Testis (tissue), 3 donors: ENCODE results near the gene GPR158. TPM values are rescaled to one million over a fixed set of nuclear protein-coding genes. Genes with fewer than 3 reads are reported as not detected.

Source experiments
- DNase-seq: peaks from one replicate; pipeline ENCODE4 v3.0.0-alpha.2; 2019
- H3K27ac ChIP-seq, 2 donors: fragments of 200-600 bp; sonication (generic); one replicate each; pipeline ENCODE4 v1.5.1; 2019
- H3K27me3 ChIP-seq: fragments of 200-600 bp; sonication (generic); one replicate; pipeline ENCODE4 v1.5.1; 2019
- H3K36me3 ChIP-seq: fragments of 200-600 bp; sonication (generic); one replicate; pipeline ENCODE4 v1.5.1; 2017; ENCODE audit warnings: low read depth; ENCODE audit errors: missing control alignments
- H3K4me1 ChIP-seq: fragments of 200-600 bp; sonication (generic); one replicate; pipeline ENCODE4 v1.5.1; 2019
- H3K4me3 ChIP-seq, 2 donors: fragments of 200-600 bp; sonication (generic); one replicate each; pipeline ENCODE4 v1.5.1; 2017 to 2019
- H3K9me3 ChIP-seq: fragments of 200-600 bp; sonication (generic); one replicate; pipeline ENCODE4 v1.5.1; 2017
- POLR2A ChIP-seq: fragments of 450-650 bp; IDR thresholded peaks from one replicate; pipeline ENCODE4 v1.6.1; 2017; ENCODE audit warnings: antibody characterized with exemption, mild to moderate bottlenecking, moderate library complexity
- WGBS, 2 donors: methylation state at CpG; one replicate each; pipeline ENCODE4 v1.1.5; 2018; 5-methylcytosine and 5-hydroxymethylcytosine counted together
- intact Hi-C: fragments of 100-400 bp; cut with DNase I; formaldehyde crosslinking; loops from one replicate; pipeline ENCODE4 v1.15.1; 2023; ENCODE audit warnings: low total_unique reads
- polyA plus RNA-seq: library from polyadenylated mRNA; stranded (reverse); fragments of 350-450 nt; fragmentation: Illumina TruSeq; extraction: RNeasy Lipid Tissue Mini Kit (QIAGEN cat#74804); gene quantifications from one replicate; pipeline ENCODE4 v1.2.3, GENCODE V29; 2014; ENCODE audit warnings: low read depth, low replicate concordance; ENCODE audit not compliant: insufficient read depth
- total RNA-seq, 2 donors: library from RNA; depleted of rRNA; stranded (reverse); fragments of >200 nt; gene quantifications; one replicate each; pipeline ENCODE4 v1.2.3, GENCODE V29; 2016
- TF ChIP-seq, protein P1 (sequence below), 3 experiments: fragments of 450-650 bp in 2 of 3; fragments of 200-600 bp in 1 of 3; sonication (generic) in 1 of 3; IDR thresholded peaks; one replicate each; pipeline ENCODE4 v1.5.1; 2016 to 2019; ENCODE audit warnings: antibody characterized with exemption in 3 of 3, mild to moderate bottlenecking in 2 of 3, moderate library complexity in 1 of 3

The GPR158 gene
- total and polyA plus RNA-seq, 3 donors from 2014 or later = 1.9 to 2.5 (median 2.0) TPM

DNA sequence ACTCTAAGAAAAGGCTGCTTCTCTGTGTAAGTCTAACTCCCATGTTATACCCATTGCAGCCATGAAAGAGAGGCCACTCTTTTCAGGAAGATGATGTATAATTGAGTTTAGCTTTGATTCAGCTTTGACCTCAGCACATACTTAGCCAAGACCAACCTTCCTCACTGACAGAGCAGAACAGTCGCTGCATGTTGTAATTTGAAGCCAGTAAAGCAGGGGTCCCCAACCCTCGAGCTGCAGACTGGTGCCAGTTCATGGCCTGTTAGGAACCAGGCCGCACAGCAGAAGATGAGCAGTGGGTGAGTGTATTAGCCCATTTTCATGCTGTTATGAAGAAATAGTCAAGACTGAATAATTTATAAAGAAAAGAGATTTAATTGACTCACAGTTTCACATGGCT is 223.9 kb downstream of the GPR158 start:
- Histone ChIP-seq H3K4me3 (no peak overlapping the region), H3K36me3 (no peaks in the 10 kb centered on the region), H3K27me3 (no peaks in the 10 kb centered on the region), H3K27ac (no peak overlapping the region), H3K4me1 (no peaks in the 10 kb centered on the region), H3K9me3 (no peaks in the 10 kb centered on the region)
- intact Hi-C loops = no loop called here
- no peak for DNase-seq
- WGBS, 2 donors = 50 to 65% methylated on average over 3 of the region's 3 CpGs
- TF ChIP-seq, protein P1, sequence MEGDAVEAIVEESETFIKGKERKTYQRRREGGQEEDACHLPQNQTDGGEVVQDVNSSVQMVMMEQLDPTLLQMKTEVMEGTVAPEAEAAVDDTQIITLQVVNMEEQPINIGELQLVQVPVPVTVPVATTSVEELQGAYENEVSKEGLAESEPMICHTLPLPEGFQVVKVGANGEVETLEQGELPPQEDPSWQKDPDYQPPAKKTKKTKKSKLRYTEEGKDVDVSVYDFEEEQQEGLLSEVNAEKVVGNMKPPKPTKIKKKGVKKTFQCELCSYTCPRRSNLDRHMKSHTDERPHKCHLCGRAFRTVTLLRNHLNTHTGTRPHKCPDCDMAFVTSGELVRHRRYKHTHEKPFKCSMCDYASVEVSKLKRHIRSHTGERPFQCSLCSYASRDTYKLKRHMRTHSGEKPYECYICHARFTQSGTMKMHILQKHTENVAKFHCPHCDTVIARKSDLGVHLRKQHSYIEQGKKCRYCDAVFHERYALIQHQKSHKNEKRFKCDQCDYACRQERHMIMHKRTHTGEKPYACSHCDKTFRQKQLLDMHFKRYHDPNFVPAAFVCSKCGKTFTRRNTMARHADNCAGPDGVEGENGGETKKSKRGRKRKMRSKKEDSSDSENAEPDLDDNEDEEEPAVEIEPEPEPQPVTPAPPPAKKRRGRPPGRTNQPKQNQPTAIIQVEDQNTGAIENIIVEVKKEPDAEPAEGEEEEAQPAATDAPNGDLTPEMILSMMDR (IDR thresholded peaks at IDR 0.05) = no peak
- no peak for TF ChIP-seq POLR2A

DNA sequence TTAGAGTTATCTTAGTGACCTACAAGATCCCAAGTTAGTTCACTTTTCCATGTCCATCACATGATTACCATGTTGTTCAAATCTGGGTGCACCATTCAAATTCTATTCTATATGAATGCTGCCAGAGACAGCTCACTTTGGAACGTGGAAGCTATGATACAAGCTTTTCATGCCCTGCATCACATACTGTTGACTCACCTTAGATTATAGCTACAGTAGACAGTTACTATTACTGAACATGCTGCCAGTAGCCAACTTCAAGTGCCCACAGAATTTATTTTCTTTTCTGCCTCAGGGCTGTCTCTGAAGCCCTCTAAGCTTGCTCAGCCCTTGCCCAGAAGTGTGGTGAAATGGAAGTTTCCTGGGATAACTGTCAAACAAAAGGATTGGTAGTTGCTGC is 231.1 kb downstream of the GPR158 start:
- H3K4me3 ChIP-seq = no peak overlapping the region
- WGBS, 2 donors = 75 to 95% methylated on average over 1 of the region's 1 CpG
- H3K9me3 ChIP-seq = no peaks in the 10 kb centered on the region
- intact Hi-C loops = no loop called here
- H3K36me3 ChIP-seq = no peaks in the 10 kb centered on the region
- TF ChIP-seq POLR2A = no peak
- TF ChIP-seq, protein P1 (IDR thresholded peaks at IDR 0.05) = no peak
- no peaks in the 10 kb centered on the region for H3K27me3 ChIP-seq
- no peaks in the 10 kb centered on the region for H3K4me1 ChIP-seq
- no peak for DNase-seq
- H3K27ac ChIP-seq = no peak overlapping the region

DNA sequence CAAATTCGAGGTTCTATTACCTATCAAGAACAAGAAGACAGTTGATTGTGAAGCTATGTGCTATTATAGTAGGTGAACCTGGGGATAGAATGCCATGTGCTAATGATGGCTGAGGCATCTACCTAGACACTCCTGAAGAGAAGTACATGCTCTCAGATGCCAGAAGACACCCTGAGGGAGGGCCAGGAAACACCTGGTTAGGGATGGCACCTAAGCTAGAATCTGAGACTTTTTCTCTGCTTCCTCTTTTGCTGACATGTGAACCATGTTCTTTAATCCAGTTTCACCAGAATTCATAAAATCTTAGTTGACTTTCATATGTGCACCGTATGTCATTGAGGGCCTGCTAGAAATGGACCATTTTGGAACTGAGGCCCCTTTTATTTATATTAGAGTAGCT is 242.8 kb downstream of the GPR158 start:
- Histone ChIP-seq H3K4me3 (no peak overlapping the region), H3K4me1 (no peaks in the 10 kb centered on the region), H3K27me3 (no peaks in the 10 kb centered on the region), H3K9me3 (no peaks in the 10 kb centered on the region), H3K36me3 (no peaks in the 10 kb centered on the region), H3K27ac (no peak overlapping the region)
- DNase-seq = no peak
- TF ChIP-seq, protein P1 (IDR thresholded peaks at IDR 0.05) = no peak
- no peak for TF ChIP-seq POLR2A
- intact Hi-C loops = no loop called here
- WGBS, 2 donors = 83 to 85% methylated on average over 2 of the region's 2 CpGs

DNA sequence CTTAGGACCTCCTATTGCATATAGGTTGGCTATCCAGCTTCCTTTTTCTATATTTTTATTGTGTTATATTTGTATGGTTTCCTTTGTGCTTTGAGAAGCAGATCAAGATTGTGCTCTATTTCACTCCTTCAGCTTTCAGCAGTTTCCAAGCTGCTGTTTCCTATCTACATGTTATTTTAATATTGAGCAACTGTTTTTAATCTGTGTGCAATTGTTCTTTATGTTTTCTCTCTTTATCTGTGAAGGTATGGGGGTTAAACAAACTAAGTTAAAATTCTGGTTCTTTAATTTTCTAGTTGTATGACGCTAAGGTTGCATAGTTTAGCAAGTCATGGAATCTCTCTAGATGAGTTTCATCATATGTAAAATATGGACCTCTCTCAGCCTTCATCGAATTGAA is 251.0 kb downstream of the GPR158 start:
- intact Hi-C loops = no loop called here
- Histone ChIP-seq H3K9me3 (no peaks in the 10 kb centered on the region), H3K27me3 (no peaks in the 10 kb centered on the region), H3K27ac (no peak overlapping the region), H3K4me1 (no peaks in the 10 kb centered on the region), H3K4me3 (no peak overlapping the region), H3K36me3 (no peaks in the 10 kb centered on the region)
- DNase-seq = no peak
- no peak for TF ChIP-seq POLR2A
- TF ChIP-seq, protein P1 (IDR thresholded peaks at IDR 0.05) = no peak
- 72 to 83% methylated on average over 2 of the region's 2 CpGs for WGBS, 2 donors

DNA sequence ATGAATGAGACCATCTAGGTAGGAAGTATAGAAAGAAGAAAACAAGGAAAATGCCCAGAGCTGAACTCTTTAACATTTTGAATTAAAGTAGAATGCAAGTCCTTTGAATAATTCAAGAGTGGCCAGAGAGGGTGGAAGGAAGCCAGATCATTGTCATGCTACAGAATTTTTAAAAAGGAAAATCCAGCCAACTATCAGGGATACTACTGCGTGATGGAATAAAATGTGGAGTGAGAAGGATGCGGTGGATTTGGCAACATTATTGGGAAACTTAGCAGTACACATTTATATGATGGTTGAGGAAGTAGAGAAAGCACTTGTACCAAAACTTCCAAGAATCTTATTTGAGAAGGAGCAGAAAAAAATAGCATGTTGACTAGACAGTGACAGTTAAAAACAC is 261.6 kb downstream of the GPR158 start:
- no peak overlapping the region for H3K4me3 ChIP-seq
- intact Hi-C loops = no loop called here
- DNase-seq = no peak
- H3K36me3 ChIP-seq = no peaks in the 10 kb centered on the region
- H3K9me3 ChIP-seq = no peaks in the 10 kb centered on the region
- no peaks in the 10 kb centered on the region for H3K27me3 ChIP-seq
- no peak for TF ChIP-seq POLR2A
- TF ChIP-seq, protein P1 (IDR thresholded peaks at IDR 0.05) = no peak
- H3K4me1 ChIP-seq = no peaks in the 10 kb centered on the region
- WGBS, 2 donors = 84 to 91% methylated on average over 2 of the region's 2 CpGs
- H3K27ac ChIP-seq = no peak overlapping the region
